ENCODE results near the gene JAKMIP2.

The JAKMIP2 gene

DNA sequence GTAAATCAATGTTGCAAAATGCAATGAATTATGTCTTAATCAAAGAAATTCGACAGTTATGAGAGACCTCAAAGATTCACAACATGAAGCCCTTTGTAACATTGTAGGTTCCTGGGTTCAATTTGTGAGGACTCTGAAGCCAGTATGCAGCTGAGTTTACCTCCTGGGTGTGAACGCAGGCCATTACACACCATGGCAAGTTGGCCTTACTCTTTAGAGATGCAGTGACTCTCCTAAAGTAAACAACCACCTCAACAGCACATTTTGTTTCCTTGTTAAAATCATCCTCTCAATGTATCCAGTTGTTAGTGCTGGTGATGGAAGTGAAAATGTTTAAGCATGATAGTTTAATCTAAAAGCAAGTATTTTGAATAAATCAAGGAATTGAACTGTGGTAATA lies 73.8 kb downstream of the JAKMIP2 start:
- in situ Hi-C loops (cut with MboI; ENCODE audit: low sequenced_read_pairs) = no loop called here

DNA sequence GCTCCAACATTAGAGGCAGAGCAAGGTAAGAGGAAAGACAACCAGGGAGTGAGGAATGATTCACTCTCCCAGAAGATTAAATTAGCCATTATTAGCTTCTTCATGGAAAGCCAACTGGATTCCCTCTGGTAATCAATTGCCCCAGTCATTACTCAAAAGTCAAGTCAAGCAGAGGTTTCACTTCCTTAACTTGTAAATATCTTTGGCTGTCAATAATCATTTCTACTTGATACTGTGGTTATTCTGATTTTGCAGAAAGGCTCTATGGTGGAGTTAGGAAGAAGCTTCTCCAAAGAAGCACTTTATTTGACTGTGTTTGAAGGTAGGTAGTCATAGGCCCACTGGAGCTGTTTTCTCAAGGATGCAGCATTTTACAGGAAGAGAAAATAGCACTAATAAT lies 78.0 kb downstream of the JAKMIP2 start:
- in situ Hi-C loops (cut with MboI; ENCODE audit: low sequenced_read_pairs) = no loop called here

DNA sequence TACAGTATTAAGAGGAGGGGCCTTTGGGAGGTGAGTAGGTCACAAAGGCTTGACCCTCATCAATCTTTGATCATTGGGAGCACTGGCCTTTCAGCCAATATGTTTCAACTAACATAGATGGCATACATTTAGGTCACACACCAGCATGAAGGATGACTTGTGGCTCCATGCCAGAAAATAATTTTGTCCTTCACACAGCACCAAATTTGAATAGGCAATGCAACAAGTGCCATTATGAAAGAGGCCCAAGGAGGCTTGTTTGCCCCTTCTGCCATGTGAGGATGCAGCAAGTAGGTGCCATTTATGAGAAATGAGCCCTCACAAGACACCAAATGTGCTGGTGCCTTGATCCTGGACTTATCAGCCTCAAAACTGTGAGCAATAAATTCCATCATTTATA lies 81.1 kb downstream of the JAKMIP2 start:
- in situ Hi-C loops (cut with MboI; ENCODE audit: low sequenced_read_pairs) = no loop called here

DNA sequence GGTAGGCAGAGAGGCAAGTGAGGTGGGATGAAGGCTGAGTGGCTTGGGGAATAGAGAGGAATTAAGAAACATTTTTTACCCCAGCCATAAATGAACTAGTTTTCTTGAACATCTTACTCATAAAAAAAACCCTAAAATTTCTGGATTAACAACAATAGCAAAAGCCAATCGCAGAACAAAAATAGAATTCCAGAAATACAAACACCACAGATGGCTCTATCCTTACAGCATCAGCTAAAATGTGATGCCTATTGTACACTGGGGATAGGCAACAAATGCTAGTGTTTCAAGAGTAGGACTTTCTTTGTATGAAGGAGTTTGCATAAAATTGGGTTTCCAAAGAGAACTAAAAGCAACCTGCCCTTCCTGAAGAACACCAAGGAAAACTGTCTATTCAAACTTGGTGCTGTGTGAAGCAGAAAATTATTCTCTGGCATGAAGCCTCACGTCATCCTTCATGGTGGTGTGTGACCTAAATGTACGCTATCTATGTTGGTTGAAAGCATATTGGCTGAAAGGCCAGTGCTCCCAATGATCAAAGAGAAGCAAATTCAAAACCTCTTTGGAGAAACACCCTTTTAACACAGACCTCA lies 82.9 kb downstream of the JAKMIP2 start:
- in situ Hi-C loops (cut with MboI; ENCODE audit: low sequenced_read_pairs) = no loop called here

DNA sequence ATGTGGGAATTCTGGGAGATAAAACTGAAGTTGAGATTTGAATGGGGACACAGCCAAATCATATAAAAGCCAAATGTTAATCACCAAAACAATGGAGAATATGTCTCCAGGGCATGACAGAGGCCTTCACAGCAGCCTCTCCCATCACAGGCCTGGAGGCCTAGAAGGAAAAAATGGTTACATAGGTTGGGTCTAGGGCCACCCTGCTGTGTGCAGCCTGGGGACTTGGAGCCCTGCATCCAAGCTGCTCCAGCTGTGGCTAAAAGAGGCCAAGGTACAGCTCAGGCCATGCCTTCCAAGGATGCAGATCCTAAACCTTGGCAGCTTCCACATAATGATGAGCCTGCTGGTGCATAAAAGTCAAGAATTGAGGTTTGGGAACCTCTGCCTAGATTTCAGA lies 85.1 kb downstream of the JAKMIP2 start:
- in situ Hi-C loops (cut with MboI; ENCODE audit: low sequenced_read_pairs) = no loop called here

DNA sequence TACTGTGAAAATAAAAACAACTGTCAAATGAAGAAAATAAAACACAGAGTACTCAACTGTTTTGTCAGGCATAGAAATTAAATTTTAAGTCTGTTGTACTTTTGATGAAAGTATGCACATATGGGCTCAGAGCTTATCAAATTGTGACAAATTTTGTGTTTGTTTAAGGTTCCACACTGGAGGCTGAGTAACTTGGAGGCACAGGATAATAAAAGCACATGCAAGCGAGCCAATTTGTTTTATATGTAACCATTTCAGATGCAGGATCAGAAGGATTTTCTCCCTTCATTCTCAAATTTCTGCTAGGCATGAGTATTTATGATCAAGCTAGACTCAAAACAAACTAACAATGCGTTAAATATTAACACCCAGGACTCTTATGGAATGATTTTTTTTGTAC lies 87.8 kb downstream of the JAKMIP2 start:
- in situ Hi-C loops (cut with MboI; ENCODE audit: low sequenced_read_pairs) = no loop called here

DNA sequence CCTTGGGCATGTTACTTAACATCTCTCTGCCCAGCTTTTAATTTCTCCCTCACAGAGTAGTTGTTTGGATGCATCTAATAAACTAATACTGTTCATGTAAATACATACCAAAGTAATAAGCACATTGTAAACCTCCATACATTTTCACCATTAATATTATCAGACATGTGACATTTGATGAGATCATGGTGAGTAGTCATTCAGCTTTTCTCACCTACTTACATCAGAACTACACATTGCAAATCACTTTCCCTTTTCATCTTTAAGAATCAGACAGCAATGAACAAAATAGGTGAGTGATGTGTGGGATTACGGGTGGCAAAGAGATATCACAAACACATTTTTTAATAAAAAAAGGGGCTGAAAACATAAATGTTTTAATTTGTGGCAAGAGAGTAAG lies 89.3 kb downstream of the JAKMIP2 start:
- in situ Hi-C loops (cut with MboI; ENCODE audit: low sequenced_read_pairs) = no loop called here

DNA sequence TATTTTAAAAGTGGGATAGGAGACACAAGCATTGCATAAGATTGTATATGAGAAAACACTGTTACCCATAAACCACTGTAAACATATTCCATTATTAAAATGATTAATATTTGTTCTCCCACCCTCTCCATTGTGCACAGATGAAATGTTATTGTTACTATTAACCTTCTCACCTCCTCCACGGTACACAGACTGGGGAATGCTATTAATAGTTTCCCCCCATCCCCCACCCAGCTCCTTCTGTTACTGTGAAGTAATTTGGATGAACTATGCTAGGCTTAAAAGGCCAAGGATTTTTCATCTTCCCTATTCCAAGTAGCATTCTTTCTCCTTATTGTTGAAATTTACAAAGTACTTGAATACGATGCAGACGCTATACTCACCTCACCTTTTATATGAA lies 91.4 kb downstream of the JAKMIP2 start:
- in situ Hi-C loops (cut with MboI; ENCODE audit: low sequenced_read_pairs) = no loop called here

DNA sequence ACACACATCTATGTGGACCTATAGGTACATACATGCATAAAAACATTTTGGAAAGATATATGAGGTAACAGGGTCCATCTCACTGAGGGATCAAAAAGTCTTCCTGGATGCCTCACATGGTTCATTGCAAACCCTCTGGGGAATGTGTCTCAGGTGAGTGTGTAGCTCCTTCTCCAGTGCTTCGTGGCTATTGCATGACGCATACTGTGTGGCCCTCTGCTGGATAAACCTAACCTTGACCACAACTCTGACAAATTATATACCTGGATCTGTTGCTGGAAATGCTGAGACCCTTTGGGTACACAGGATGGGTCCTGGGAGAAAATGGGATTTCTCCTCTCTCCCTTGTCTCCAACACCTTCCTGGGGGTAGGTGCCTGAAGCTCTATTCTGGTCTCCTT lies 91.9 kb downstream of the JAKMIP2 start:
- in situ Hi-C loops (cut with MboI; ENCODE audit: low sequenced_read_pairs) = no loop called here

DNA sequence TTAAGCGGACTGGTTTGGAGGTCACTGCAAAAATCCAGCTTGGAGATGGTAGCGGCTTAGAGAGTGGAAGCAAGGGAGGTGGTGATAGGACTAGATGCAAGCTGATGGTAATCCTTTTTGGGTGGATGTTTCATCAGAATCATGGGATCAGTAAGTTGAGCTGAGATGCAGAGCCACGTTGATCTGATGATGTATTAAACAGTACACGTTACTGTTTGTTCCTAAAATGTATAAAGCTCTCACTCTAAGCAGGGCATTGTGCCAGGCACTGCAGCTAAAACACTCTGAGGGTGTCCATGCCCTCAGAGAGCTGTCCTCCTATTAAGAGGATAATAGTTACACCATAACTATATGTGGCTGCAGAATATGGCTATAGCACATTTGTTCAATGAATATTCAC lies 93.1 kb downstream of the JAKMIP2 start:
- in situ Hi-C loops (cut with MboI; ENCODE audit: low sequenced_read_pairs) = no loop called here

DNA sequence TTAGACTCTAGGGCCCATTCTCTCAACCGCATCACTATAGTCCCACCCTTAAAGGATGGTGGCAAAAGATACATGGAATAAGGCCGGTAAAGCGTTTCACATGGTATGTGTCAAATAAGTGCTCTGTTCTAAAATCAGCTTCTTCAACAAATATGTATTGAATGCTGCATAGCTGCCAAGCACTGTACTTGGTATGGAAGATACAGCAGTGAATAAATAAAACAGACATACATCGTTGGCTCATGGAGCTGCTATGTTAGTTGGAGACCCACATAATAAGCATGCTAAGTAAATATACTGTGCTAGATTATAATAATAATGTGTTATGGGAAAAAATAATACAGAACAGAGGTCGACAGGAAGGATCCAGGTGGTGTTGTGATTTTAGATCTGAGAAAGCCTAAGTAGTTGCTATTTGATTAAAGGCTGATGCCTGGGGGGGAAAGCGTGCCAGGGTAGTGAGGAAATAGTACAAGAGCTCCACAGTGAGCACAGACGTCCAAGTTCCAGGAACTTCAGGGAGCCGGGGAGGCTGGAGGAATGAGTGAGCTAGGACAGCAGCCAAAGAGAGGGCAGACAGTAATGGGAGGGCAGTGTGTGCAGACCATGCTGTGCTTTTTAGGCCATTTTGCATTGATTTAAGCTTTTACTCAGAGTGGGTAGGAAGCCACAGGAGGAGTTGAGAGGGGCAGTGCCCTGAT lies 93.7 kb downstream of the JAKMIP2 start:
- in situ Hi-C loops (cut with MboI; ENCODE audit: low sequenced_read_pairs) = no loop called here

DNA sequence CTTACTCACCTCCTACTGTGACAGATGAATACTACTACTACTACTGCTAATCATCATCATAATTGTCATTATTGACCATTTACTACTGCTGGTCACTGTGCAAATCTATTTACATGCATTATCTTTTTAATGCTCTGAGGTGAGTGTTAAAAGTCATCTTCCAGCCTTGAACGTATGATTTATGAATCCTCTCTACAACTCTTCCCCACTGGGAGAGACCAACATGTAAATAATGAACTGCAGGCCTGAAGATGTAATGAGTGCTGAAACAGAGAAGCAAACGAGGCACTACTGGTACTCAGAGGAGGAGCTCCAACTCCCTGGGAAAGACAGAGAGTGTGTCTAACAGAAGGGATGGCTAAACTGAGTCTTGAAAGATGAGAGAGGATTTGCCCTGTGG lies 95.4 kb downstream of the JAKMIP2 start:
- in situ Hi-C loops (cut with MboI; ENCODE audit: low sequenced_read_pairs) = no loop called here

DNA sequence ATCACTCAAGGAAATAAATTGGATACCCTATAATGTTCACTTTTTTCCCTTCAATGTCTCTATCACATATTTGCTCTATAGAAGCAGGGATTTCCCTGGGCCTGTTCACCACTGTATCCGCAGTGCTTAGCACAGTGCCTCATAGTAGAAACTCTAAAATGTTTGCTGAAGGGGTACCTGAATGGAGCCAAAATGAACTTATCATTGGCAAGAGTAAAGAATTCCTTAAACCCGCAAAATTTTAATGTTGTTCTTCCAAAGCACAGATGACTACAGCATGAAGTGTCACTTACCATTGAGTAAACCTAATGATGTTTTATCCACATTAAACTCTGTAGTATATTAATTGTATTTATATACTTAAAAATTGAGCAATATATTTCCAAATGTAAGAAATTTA lies 96.1 kb downstream of the JAKMIP2 start:
- in situ Hi-C loops (cut with MboI; ENCODE audit: low sequenced_read_pairs) = no loop called here

DNA sequence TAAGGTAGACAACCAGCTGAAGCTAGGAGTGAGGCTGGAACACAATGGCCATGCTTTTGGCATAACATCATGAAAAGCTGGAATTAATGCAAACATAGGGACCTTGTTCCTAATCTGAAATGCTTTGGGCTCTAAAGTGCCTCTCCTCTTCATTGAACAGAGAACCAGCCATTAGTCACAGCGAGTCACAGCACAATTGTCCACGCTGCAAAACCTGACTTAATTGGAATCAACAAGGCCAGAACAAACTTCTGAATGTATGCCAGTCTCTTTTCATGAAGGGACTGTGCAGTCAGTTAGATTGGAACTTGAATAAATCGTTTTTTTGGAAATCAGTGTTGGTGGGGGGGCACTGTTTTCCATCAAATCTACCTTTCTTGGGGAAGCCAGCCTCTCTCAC lies 96.5 kb downstream of the JAKMIP2 start:
- in situ Hi-C loops (cut with MboI; ENCODE audit: low sequenced_read_pairs) = no loop called here

DNA sequence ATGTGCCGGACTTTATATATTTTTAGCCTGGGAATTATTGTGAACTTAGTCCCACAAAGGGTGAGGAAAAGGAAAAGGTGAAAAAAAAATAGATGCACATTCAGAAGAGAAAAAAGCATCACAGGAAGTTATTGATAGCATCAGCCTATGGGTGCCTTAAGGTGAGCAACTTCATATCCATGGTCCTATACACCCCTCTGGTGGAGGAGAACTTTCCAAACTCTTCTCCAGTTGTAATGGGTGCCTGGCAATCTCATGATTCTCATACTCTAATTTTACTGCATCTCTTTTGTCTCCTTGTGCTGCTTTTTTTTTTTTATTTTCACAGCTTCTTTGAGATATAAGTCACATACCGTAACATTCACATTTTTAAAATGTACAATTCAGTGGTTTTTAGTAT lies 107.4 kb downstream of the JAKMIP2 start:
- in situ Hi-C loops (cut with MboI; ENCODE audit: low sequenced_read_pairs) = no loop called here

DNA sequence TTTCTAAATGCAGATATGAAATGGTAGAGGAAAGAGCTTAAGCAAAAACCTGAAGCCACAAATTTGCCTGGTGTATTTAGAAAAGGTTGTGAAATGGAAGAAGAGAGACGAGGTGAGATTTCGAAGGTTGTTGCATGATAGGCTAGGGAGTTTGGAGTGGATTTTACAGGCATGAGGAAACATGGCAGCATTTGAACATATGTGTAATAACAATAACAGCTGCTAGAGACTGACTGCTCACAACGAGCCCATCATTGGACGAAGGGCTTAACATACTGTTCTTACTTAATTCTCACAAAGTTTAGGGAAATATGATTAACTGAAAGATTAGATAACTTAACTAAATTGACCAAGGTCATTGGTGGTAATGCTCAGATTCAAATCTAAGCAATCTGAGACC lies 108.1 kb downstream of the JAKMIP2 start:
- in situ Hi-C loops (cut with MboI; ENCODE audit: low sequenced_read_pairs) = no loop called here

DNA sequence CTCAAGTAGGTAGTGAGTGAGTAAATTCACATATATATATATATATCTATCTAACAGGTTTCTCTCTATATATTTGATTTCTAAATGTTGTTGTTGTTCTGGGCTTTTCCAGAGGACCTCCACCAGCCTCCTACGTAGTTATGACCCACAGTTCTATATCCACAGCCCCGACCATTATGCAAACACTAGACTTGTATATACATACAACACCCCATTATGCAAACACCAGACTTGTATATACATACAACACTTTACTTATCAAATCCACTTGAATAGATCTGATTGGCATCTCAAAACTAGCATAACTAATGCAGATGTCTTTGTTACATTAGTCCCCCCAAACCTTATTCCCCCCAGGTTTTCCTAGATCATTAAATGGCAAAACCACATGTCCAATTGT lies 108.7 kb downstream of the JAKMIP2 start:
- in situ Hi-C loops (cut with MboI; ENCODE audit: low sequenced_read_pairs) = no loop called here

DNA sequence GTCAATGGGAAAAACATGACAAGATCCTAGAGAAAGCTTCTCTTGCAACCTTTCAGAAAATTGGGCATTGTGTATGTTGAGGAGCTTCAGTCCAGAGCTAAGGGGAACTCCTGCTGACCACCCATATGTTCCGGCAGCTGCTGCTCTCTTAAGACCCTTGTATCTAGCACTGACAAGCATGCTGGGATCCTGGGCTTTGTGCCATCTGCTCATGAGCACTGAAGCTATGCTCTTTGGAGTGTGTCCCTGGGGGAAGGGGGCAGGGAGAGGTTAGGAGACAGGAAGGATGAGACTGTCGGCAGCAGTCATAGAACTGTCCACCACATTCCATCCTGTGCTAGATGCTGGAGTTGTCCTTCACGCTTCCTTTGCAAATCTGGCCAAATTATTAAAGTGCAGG lies 109.3 kb downstream of the JAKMIP2 start:
- in situ Hi-C loops (cut with MboI; ENCODE audit: low sequenced_read_pairs) = no loop called here

DNA sequence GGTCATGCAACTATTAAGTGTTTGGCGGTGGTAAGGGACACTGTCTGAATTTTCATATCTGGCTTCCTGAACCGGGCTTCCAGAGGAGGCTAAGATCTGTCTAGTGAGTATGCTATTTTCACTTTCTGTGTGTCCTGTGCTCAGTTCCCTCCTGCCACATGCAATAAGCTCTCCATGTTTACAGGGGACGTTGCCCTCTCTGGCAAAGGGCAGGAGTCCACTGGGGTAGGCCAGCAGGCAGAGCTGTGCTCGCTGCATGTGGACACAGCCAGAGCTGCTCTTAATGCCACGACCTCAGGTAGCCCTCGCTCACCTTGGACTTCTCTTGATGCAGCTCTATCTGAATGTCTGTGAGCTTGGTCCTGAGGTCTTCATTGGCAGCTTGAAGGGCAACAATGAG lies 111.2 kb downstream of the JAKMIP2 start:
- in situ Hi-C loops (cut with MboI; ENCODE audit: low sequenced_read_pairs) = no loop called here

DNA sequence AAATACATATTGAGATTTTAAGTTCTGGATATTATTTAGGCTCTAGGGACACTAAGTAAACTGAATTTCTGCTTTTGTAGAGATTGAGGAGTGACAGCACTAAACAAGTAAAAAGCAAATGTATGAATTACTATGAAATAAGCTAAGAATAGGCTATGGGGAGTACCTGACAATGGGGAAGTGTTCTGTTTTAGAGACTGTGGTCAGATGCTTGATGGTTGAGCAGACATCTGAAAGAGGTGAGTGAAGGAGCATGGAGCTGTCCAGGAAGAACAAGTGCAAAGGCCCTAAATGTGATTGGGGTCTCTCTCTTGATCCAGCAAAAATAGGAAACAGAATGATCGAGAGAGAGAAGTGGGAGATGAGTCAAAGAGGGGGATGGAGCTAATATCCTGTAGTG lies 111.7 kb downstream of the JAKMIP2 start:
- in situ Hi-C loops (cut with MboI; ENCODE audit: low sequenced_read_pairs) = no loop called here

DNA sequence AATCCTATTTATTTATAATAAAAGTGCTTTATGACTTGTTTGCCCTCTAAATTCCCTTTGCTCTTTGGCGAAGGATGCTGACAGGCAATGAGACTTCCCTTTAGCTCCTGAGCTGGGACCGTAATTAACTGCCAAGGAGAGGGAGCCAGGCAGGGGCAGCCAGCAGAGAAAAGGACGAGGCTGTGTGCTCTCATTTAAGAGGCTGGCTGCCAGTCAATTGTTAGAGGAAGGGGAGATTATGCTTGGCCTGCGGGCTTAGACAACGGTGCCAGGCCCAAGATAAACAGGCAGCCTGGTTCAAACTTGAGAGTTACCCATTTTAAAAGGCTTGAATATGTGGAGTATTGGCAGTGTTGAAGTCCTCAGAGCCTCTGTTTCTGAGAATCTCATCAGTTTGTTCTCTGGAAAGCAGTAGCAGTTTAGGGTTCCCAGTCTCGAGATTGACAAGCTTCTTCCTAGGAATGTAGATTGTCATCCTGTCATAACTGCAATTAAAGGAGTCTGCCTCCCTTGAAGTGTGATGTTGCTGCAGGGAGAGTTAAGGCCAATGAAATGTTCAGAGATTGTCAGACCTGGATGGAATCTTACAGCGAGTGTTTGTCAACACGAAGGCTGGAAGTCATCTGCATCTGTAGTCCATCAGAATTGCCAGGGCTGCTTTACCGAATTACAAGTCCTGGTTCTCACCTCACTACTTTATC lies 113.2 kb downstream of the JAKMIP2 start:
- in situ Hi-C loops (cut with MboI; ENCODE audit: low sequenced_read_pairs) = no loop called here

DNA sequence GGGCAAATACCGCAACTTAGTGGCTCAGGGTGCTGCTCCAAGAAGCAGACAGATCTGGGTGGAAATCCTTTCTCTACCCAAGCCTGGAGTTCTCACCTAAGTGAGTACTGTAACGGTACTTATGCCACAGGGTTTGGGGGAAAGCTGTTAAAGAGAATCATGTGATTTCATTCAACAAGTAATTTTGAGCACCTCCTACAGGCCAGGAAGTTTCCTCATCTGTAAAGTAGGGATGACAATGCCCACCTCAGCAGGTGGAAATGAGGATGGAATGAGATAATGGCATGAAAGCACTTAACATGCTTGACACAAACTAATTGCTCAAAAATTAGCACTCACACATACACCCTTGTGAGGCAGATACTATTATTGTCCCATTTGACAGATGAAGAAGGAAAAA lies 114.1 kb downstream of the JAKMIP2 start:
- in situ Hi-C loops (cut with MboI; ENCODE audit: low sequenced_read_pairs) = no loop called here

DNA sequence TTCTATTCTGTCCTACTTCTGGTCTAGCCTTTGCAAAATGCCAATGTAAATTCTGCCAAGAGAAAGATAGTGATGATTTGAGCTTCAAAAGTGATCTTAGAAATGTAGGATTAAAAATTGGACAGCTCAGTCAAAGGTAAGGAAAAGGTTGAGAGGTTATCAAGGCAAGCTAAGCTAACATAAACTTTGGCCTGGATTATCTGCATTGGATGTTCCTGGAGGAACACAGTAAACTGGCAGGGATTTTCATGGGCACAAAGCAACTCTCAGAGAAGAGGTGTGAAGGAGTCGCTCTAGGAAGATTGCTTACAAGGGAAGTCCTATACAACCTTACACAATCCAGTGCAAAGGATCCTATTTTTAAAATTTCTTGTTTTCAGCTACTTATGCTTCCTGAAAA lies 115.2 kb downstream of the JAKMIP2 start:
- in situ Hi-C loops (cut with MboI; ENCODE audit: low sequenced_read_pairs) = no loop called here
